Measurements from ENCODE around the gene BAG3.

Gene BAG3

DNA sequence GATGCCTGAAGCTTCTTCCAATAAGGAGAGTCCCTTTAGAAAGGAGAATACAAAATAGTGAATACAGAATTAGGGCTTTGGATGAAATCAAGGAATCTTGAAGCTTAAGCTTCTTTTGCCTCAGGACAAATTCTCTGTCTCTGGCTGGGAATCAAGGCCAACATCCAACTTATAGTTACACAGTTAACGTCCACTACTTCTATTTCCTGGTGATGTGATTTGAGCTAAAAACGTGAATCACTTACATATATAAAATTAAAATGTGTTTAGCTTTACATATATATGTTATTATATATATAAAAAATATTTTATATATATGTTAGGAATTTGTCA, 63.3 kb downstream of the BAG3 start:
- Mint-ChIP-seq H3K27me3 (no peaks in the 10 kb centered on the region), H3K27ac (no peak overlapping the region), H3K4me1 (ENCODE audit: low read depth) (peaks cover 20% of the 10 kb centered on the region), H3K9me3 (peaks cover 9% of the 10 kb centered on the region), H3K4me3 (no peak overlapping the region), H3K36me3 (ENCODE audit: low read depth) (peaks cover 8% of the 10 kb centered on the region)

- H3K36me3 Mint-ChIP-seq (ENCODE audit: low read depth) = peaks cover 8% of the 10 kb centered on the region
- peaks cover 11% of the 10 kb centered on the region for H3K4me1 Mint-ChIP-seq (ENCODE audit: low read depth)
- no peaks in the 10 kb centered on the region for H3K27me3 Mint-ChIP-seq
- peaks cover 9% of the 10 kb centered on the region for H3K9me3 Mint-ChIP-seq
- no peak overlapping the region for H3K27ac Mint-ChIP-seq
- no peak overlapping the region for H3K4me3 Mint-ChIP-seq
Measured at GRCh38 chr10:119715628-119716505, 64.7 kb downstream of the BAG3 start.

DNA sequence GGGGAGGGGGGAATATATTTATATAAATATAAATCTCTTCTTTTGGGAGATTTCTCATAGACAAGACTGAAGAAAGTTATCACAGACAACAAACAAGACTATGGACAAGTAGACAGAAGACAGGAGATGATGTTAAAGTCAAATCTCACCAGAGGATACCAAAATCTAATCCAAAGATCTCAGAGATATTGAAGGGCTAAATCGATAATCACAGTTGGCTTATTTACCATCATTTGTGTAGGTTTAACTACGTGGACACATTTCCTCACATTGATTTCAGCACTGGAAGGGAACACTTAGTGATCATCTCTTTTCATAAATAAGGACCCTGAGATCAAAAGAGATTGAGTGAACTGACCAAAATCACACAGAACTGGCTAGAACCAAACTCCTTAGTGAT, 72.0 kb downstream of the BAG3 start:
- H3K27me3 Mint-ChIP-seq = no peaks in the 10 kb centered on the region
- H3K9me3 Mint-ChIP-seq = peaks cover 11% of the 10 kb centered on the region
- no peak overlapping the region for H3K27ac Mint-ChIP-seq
- no peak overlapping the region for H3K4me3 Mint-ChIP-seq
- H3K36me3 Mint-ChIP-seq (ENCODE audit: low read depth) = peaks cover 13% of the 10 kb centered on the region
- peaks cover 30% of the 10 kb centered on the region for H3K4me1 Mint-ChIP-seq (ENCODE audit: low read depth)

- Mint-ChIP-seq H3K4me3 (no peak overlapping the region), H3K27me3 (no peaks in the 10 kb centered on the region), H3K36me3 (ENCODE audit: low read depth) (peaks cover 13% of the 10 kb centered on the region), H3K4me1 (ENCODE audit: low read depth) (peaks cover 35% of the 10 kb centered on the region), H3K9me3 (peaks cover 11% of the 10 kb centered on the region), H3K27ac (no peak overlapping the region)
Measured at GRCh38 chr10:119723624-119724023, 72.4 kb downstream of the BAG3 start.

DNA sequence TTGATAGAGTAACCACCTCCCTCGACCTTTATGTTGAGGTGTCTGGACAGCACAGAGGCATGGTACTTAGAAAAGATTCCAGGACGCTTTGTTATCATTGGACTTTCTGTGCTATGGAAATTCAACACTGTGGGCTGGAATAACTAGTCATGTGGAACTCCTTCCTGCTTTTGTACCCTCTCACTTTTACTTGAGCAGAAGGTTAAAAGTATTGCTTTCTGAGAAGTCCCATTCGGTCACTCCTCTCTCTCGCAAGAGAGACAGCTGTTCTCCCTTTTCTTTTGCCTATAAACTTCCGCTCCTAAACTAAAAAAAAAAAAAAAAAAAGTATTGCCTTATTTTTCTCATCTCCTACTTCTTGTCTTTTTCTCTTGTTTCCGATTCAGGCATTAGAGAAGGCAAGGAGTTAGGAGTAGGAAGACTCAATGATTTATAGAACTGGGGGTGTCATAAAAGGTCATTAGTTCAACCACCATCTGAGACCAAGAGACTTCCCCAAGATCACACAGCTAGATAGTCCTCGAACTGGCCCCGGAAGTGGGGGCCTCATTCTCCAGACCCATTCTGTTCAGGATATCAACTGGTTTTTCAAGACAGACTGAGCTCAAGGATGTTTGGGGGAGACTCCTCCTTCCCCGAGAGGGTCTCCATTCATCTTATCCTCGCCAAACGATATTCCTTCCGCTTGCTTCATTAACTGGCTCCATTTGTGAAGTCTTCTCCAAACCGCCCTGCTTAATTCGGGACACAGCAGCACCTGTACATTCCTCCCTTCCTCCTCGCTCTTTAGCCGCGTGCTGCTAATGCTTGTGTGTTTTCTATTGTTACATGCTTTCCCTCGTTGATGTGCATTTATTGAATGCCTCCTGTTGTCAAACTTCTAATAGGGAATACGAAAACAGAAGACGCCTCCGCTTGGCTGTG, 73.7 kb downstream of the BAG3 start:
- Mint-ChIP-seq H3K4me1 (ENCODE audit: low read depth) (peaks cover 47% of the 10 kb centered on the region), H3K9me3 (peaks cover 11% of the 10 kb centered on the region), H3K27me3 (no peaks in the 10 kb centered on the region), H3K4me3 (peak overlapping the region; percentile 91), H3K36me3 (ENCODE audit: low read depth) (peaks cover 14% of the 10 kb centered on the region), H3K27ac (peak overlapping the region; percentile 91)

- Mint-ChIP-seq H3K27ac (peak overlapping the region; percentile 91), H3K4me1 (ENCODE audit: low read depth) (peaks cover 53% of the 10 kb centered on the region), H3K36me3 (ENCODE audit: low read depth) (peaks cover 17% of the 10 kb centered on the region), H3K27me3 (no peaks in the 10 kb centered on the region), H3K9me3 (peaks cover 9% of the 10 kb centered on the region), H3K4me3 (peak overlapping the region; percentile 91)
Measured at GRCh38 chr10:119725517-119725827, 74.3 kb downstream of the BAG3 start.

DNA sequence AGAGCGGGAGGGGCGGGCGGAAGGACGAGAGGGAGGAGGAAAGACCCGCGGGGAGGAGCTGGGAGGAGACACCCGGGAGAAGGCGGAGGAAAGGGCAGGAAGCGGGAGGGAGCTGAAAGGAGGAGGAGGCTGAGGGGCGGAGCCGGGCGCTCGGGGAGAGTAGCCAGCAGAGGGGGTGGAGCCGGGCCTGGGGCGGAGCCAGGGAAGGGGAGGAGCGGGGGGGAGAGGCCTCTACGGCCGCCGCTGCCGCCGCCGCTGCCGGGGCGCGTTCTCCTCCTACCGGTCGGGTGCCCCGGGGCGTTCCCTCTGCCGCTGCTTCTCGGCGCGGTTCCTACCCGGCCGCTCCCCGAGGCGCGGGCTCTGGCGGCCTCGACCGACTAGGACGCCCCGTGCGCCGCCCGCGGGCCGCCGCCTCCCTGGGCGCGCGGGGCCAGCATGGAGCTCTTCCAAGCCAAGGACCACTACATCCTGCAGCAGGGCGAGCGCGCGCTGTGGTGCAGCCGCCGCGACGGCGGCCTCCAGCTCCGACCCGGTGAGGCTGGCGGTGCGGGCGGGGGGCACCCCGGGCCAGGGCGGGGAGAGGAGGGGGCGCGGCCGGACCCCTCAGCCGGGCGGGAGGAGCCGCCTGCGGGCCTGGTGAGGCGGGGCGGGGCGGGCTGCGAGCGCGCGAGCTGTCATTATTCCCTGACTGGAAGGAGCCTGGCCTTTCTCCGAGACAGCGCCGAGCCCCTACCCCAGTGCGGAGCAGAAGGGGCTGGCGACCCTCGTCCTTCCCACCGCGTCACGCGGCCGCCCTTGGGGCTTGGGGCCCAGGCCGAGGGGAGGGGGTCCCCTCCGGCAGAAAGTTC, 74.9 kb downstream of the BAG3 start, which contains the start of gene INPP5F:
INPP5F (plus strand) TSS at position 223 of the 848 bp plus-strand sequence; CDS start at position 436, 213 bp downstream.
- peak within 1 kb of the TSS; percentile 91 for H3K27ac Mint-ChIP-seq
- H3K27me3 Mint-ChIP-seq = no peaks in the 10 kb centered on the region
- peak within 1 kb of the TSS; percentile 91 for H3K4me3 Mint-ChIP-seq
- H3K4me1 Mint-ChIP-seq (ENCODE audit: low read depth) = peaks cover 53% of the 10 kb centered on the region
- peaks cover 6% of the 10 kb centered on the region for H3K9me3 Mint-ChIP-seq
- H3K36me3 Mint-ChIP-seq (ENCODE audit: low read depth) = peaks cover 16% of the 10 kb centered on the region

DNA sequence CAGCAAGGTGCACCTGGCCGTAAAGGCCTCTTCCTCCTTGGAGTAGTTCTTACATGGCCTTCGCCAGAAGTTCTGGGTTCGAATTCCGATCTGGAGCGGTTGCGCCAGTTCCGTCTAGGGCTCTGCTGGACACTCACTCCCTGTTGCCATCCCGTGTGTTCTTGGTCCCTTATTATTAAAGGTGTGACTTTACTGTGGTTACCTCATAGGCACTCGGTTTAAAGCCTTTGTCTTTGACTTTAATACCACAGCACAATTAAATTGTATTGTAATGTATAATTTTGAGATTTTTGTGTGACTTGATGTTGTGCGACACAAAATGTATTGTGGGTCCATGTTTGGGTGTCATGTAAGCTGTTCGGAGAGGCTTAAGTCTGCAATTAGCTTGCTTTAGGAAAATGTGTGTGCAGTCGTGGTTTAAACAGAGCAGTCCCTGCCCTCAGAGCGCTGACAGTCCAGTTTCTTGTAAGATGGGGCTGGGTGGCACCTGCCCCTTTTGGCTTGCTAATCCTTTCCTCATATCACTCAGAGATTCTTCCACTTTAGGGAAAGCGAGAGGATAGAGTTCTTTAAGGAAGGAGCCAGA, 75.6 kb downstream of the BAG3 start:
- H3K4me1 Mint-ChIP-seq (ENCODE audit: low read depth) = peaks cover 53% of the 10 kb centered on the region
- peak overlapping the region; percentile 91 for H3K4me3 Mint-ChIP-seq
- H3K36me3 Mint-ChIP-seq (ENCODE audit: low read depth) = peaks cover 16% of the 10 kb centered on the region
- H3K9me3 Mint-ChIP-seq = peaks cover 6% of the 10 kb centered on the region
- no peaks in the 10 kb centered on the region for H3K27me3 Mint-ChIP-seq
- H3K27ac Mint-ChIP-seq = peak overlapping the region; percentile 91

All from stimulated activated naive CD8-positive, alpha-beta T cell treated with anti-CD3 and anti-CD28 coated beads, Interleukin-15, Interleukin-2, amounts not matched to agents 100 ng/mL and 50 ng/mL, for 24 hours (primary cell).